Testis (tissue), 2 donors: ENCODE data around the gene AP5Z1.

ENCODE experiments used
- POLR2A ChIP-seq: fragments of 450-650 bp; IDR thresholded peaks from one replicate; pipeline ENCODE4 v1.6.1; 2017; ENCODE audit warnings: antibody characterized with exemption, mild to moderate bottlenecking, moderate library complexity
- TF ChIP-seq, protein P1 (sequence below), 3 experiments: fragments of 450-650 bp in 2 of 3; fragments of 200-600 bp in 1 of 3; sonication (generic) in 1 of 3; IDR thresholded peaks; one replicate each; pipeline ENCODE4 v1.5.1; 2016 to 2019; ENCODE audit warnings: antibody characterized with exemption in 3 of 3, mild to moderate bottlenecking in 2 of 3, moderate library complexity in 1 of 3

DNA sequence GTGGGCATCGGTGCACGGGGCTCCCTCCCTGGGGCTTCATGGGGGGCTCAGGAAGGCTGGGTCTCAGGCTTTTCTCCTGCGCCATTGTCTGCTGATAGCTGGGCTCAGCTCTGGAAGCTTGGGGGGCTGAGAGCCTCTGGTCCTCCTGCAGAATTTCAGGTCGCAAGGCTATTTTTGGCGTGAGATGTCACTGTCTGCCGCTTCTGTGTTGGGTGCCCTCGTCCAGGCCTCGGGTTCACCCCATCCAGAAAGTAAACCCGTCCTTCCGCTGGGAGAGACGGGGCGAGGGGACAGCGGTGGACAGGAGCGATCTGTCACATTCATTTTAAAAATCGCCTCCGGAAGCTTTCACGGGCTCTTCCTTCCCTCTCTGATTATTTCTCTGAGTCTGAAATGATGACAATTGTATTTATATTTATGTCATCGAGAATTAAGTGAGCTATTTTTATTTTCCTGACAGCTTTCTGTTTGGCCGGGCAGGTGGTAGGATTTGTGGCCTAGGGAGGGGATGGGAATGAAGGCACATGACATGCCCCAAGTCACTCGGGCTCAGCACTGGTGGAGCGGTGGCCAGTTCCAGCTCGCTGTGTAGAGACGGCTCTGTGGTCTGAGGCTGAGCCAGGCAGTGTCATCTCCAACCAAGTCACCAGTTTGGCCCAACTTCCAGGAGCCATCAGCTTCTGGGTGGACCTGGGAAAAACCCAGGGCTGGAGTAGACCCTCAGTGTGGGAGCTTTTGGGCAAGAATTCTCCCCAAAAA, 40.7 kb upstream of the AP5Z1 start:
- TF ChIP-seq, protein P1, sequence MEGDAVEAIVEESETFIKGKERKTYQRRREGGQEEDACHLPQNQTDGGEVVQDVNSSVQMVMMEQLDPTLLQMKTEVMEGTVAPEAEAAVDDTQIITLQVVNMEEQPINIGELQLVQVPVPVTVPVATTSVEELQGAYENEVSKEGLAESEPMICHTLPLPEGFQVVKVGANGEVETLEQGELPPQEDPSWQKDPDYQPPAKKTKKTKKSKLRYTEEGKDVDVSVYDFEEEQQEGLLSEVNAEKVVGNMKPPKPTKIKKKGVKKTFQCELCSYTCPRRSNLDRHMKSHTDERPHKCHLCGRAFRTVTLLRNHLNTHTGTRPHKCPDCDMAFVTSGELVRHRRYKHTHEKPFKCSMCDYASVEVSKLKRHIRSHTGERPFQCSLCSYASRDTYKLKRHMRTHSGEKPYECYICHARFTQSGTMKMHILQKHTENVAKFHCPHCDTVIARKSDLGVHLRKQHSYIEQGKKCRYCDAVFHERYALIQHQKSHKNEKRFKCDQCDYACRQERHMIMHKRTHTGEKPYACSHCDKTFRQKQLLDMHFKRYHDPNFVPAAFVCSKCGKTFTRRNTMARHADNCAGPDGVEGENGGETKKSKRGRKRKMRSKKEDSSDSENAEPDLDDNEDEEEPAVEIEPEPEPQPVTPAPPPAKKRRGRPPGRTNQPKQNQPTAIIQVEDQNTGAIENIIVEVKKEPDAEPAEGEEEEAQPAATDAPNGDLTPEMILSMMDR (IDR thresholded peaks at IDR 0.05): no peak
- TF ChIP-seq POLR2A: no peak
